Tibial nerve (tissue), 4 donors: ENCODE data around the gene NDRG4. TPM values are rescaled to one million over a fixed set of nuclear protein-coding genes. Genes with fewer than 3 reads are reported as not detected.

ENCODE experiments used
- DNase-seq, 2 donors: peaks; one replicate each; pipeline ENCODE4 v3.0.0-alpha.2; 2019; ENCODE audit warnings: low spot score in 2 of 2
- H3K27ac ChIP-seq, 4 donors: fragments of 200-600 bp; sonication (generic) in 3 of 4; one replicate each; pipeline ENCODE4 v1.5.1; 2017 to 2019; ENCODE audit warnings: mild to moderate bottlenecking in 1 of 4
- H3K27me3 ChIP-seq, 2 donors: fragments of 200-600 bp; sonication (generic) in 1 of 2; one replicate each; pipeline versions ENCODE4 v1.5.1 to v1.6.0; 2017 to 2019
- H3K36me3 ChIP-seq, 3 donors: fragments of 200-600 bp; sonication (generic); one replicate each; pipeline ENCODE4 v1.5.1; 2018 to 2019
- H3K4me1 ChIP-seq, 4 donors: fragments of 200-600 bp; sonication (generic) in 3 of 4; one replicate each; pipeline ENCODE4 v1.5.1; 2017 to 2019
- H3K4me3 ChIP-seq, 4 donors: fragments of 200-600 bp; sonication (generic) in 3 of 4; one replicate each; pipeline ENCODE4 v1.5.1; 2017 to 2019; ENCODE audit warnings: mild to moderate bottlenecking in 1 of 4, moderate library complexity in 1 of 4
- H3K9me3 ChIP-seq, 4 donors: fragments of 200-600 bp; sonication (generic) in 3 of 4; one replicate each; pipeline ENCODE4 v1.5.1; 2017 to 2019
- CTCF ChIP-seq, 5 experiments: fragments of 200-600 bp in 3 of 5; fragments of 450-650 bp in 2 of 5; sonication (generic) in 3 of 5; IDR thresholded peaks; one replicate each; pipeline ENCODE4 v1.5.1; 2016 to 2019; ENCODE audit warnings: antibody characterized with exemption in 5 of 5, mild to moderate bottlenecking in 3 of 5, moderate library complexity in 2 of 5
- EP300 ChIP-seq, 2 donors: sonication (generic); formaldehyde crosslinking; IDR thresholded peaks; one replicate each; pipeline ENCODE4 v1.6.1; 2017; ENCODE audit warnings: antibody characterized with exemption in 2 of 2, mild to moderate bottlenecking in 1 of 2
- POLR2A ChIP-seq, 2 donors: fragments of 450-650 bp; IDR thresholded peaks; one replicate each; pipeline ENCODE4 v1.6.1; 2017; ENCODE audit warnings: antibody characterized with exemption in 2 of 2, mild to moderate bottlenecking in 2 of 2, moderate library complexity in 2 of 2
- WGBS, 2 donors: methylation state at CpG; one replicate each; pipeline ENCODE4 v1.1.5; 2018; 5-methylcytosine and 5-hydroxymethylcytosine counted together
- total RNA-seq, 4 donors: library from RNA; depleted of rRNA; stranded (reverse); fragments of >200 nt; gene quantifications; one replicate each; pipeline ENCODE4 v1.1.0, GENCODE V29; 2016

The NDRG4 gene
- total RNA-seq, 4 donors from 2014 or later, result 3.9 to 12.6 (median 5.9) TPM

GRCh38 chr16:58509256-58510096 is 9.5 kb downstream of the NDRG4 start:
- Histone ChIP-seq H3K27ac (no peak overlapping the region), H3K27me3 (no peaks in the 10 kb centered on the region), H3K4me1 (peaks cover 0 to 11% (median 0%) of the 10 kb centered on the region in 4 donors), H3K9me3 (no peaks in the 10 kb centered on the region), H3K36me3 (no peaks in the 10 kb centered on the region), H3K4me3 (no peak overlapping the region)
- DNase-seq, result no peak
- 87 to 89% methylated on average over 1 to 8 of the region's 9 CpGs for WGBS, 2 donors
- TF ChIP-seq CTCF (IDR thresholded peaks at IDR 0.05) (no peak), POLR2A (IDR thresholded peaks at IDR 0.05) (no peak), EP300 (IDR thresholded peaks at IDR 0.05) (no peak)

GRCh38 chr16:58510097-58510775 is 10.3 kb downstream of the NDRG4 start:
- TF ChIP-seq CTCF (IDR thresholded peaks at IDR 0.05) (no peak), POLR2A (IDR thresholded peaks at IDR 0.05) (no peak)
- DNase-seq, result no peak

GRCh38 chr16:58510776-58511628 is 11.1 kb downstream of the NDRG4 start:
- 85 to 89% methylated on average over 28 to 30 of the region's 30 CpGs for WGBS, 2 donors
- Histone ChIP-seq H3K27ac (no peak overlapping the region), H3K4me3 (no peak overlapping the region), H3K4me1 (peaks cover 0 to 15% (median 0%) of the 10 kb centered on the region in 4 donors), H3K27me3 (no peaks in the 10 kb centered on the region), H3K36me3 (no peaks in the 10 kb centered on the region), H3K9me3 (no peaks in the 10 kb centered on the region)
- no peak for TF ChIP-seq EP300 (IDR thresholded peaks at IDR 0.05)
- no peak for TF ChIP-seq CTCF (IDR thresholded peaks at IDR 0.05)
- DNase-seq, result no peak

More at GRCh38 chr16:58510097-58510775, 10.3 kb downstream of the NDRG4 start:
- 87 to 91% methylated on average over 18 of the region's 18 CpGs for WGBS, 2 donors
- Histone ChIP-seq H3K36me3 (no peaks in the 10 kb centered on the region), H3K4me1 (peaks cover 0 to 14% (median 0%) of the 10 kb centered on the region in 4 donors), H3K27ac (no peak overlapping the region), H3K4me3 (no peak overlapping the region), H3K27me3 (no peaks in the 10 kb centered on the region), H3K9me3 (no peaks in the 10 kb centered on the region)

GRCh38 chr16:58511933-58512815 is 12.2 kb downstream of the NDRG4 start:
- DNase-seq, result peak; percentile 57 to 80
- WGBS, 2 donors, result 39 to 51% methylated on average over 10 to 15 of the region's 17 CpGs
- TF ChIP-seq CTCF (IDR thresholded peaks at IDR 0.05) (peak; percentile 62 to 85 (median 77)), POLR2A (IDR thresholded peaks at IDR 0.05) (no peak)
- no peaks in the 10 kb centered on the region for H3K9me3 ChIP-seq
- peaks cover 0 to 26% (median 6%) of the 10 kb centered on the region in 4 donors for H3K4me1 ChIP-seq
- H3K4me3 ChIP-seq, result no peak overlapping the region
- no peaks in the 10 kb centered on the region for H3K36me3 ChIP-seq
- H3K27ac ChIP-seq, result no peak overlapping the region
- no peaks in the 10 kb centered on the region for H3K27me3 ChIP-seq
